HG03045 (cell line): ENCODE data around the gene GOSR1.
"Not testable (repeated sequence)": the region's sequence is repeated elsewhere in the genome, so short reads cannot be mapped to it uniquely, and the experiment has no call there.

ENCODE experiments used
- ATAC-seq: cut with Tn5 transposase; IDR thresholded peaks from one replicate; pipeline ENCODE4 v1.9.1; 2021; ENCODE audit warnings: mild to moderate bottlenecking, moderate library complexity; ENCODE audit not compliant: unreplicated experiment

The GOSR1 gene

GRCh38 chr17:30573603-30574175 is 96.5 kb downstream of the GOSR1 start:
- ATAC-seq: no peak

GRCh38 chr17:30574309-30574708 is 97.1 kb downstream of the GOSR1 start:
- ATAC-seq: not testable (repeated sequence)

GRCh38 chr17:30574806-30575205 is 97.6 kb downstream of the GOSR1 start:
- ATAC-seq: not testable (repeated sequence)

- not testable (repeated sequence) for ATAC-seq
Measured at GRCh38 chr17:30575648-30576325, 98.6 kb downstream of the GOSR1 start.

GRCh38 chr17:30576326-30576861 is 99.2 kb downstream of the GOSR1 start:
- ATAC-seq: no peak
